Osteoblast (primary cell): Measurements from ENCODE around the gene SIN3A. TPM values are rescaled to one million over a fixed set of nuclear protein-coding genes. Genes with fewer than 3 reads are reported as not detected.

ENCODE experiments used
- DNase-seq: peaks from one replicate; pipeline ENCODE4 v3.0.0; 2011; ENCODE audit warnings: low spot score, mixed read lengths; ENCODE audit not compliant: insufficient read length; ENCODE audit errors: missing footprints
- H2AFZ ChIP-seq: 2 replicates; pipeline ENCODE4 v1.6.0; 2011; ENCODE audit warnings: mild to moderate bottlenecking, low read length
- H3K27ac ChIP-seq: 2 replicates; pipeline ENCODE4 v1.5.1; 2011; ENCODE audit warnings: mild to moderate bottlenecking, low read depth, low read length, moderate library complexity
- H3K27me3 ChIP-seq: 2 replicates; pipeline ENCODE4 v1.6.0; 2012; ENCODE audit warnings: mild to moderate bottlenecking, control low read depth, inconsistent platforms, low read length, moderate library complexity; ENCODE audit not compliant: insufficient read depth
- H3K36me3 ChIP-seq: 2 replicates; pipeline ENCODE4 v1.5.1; 2011; ENCODE audit warnings: mild to moderate bottlenecking, low read length, control low read depth, moderate library complexity; ENCODE audit not compliant: insufficient read depth
- H3K4me1 ChIP-seq: 2 replicates; pipeline ENCODE4 v1.5.1; 2011; ENCODE audit warnings: mild to moderate bottlenecking, low read length, control low read depth, moderate library complexity; ENCODE audit not compliant: insufficient read depth
- H3K4me2 ChIP-seq: 2 replicates; pipeline ENCODE4 v1.6.0; 2011; ENCODE audit warnings: mild to moderate bottlenecking, low read length; ENCODE audit not compliant: insufficient read depth
- H3K4me3 ChIP-seq: fragments of 200-600 bp; sonication (generic); 3 replicates; pipeline ENCODE4 v1.5.1; 2012; ENCODE audit warnings: mild to moderate bottlenecking, low read length, inconsistent platforms; ENCODE audit not compliant: insufficient read depth
- H3K79me2 ChIP-seq: 2 replicates; pipeline ENCODE4 v1.6.0; 2012; ENCODE audit warnings: mild to moderate bottlenecking, low read length, control low read depth, inconsistent platforms; ENCODE audit not compliant: insufficient read depth
- H3K9me3 ChIP-seq: 2 replicates; pipeline ENCODE4 v1.5.1; 2011; ENCODE audit warnings: low read depth, low read length, control low read depth
- H4K20me1 ChIP-seq: 2 replicates; pipeline ENCODE4 v1.6.0; 2012; ENCODE audit warnings: mild to moderate bottlenecking, low read length, control low read depth; ENCODE audit not compliant: insufficient read depth
- CTCF ChIP-seq: IDR thresholded peaks from 2 replicates; pipeline ENCODE4 v1.5.1; 2011; ENCODE audit warnings: mild to moderate bottlenecking, low read depth, low read length, moderate library complexity; ENCODE audit errors: extremely low read depth
- total RNA-seq: library from RNA; depleted of rRNA; stranded (reverse); fragments of >200 nt; gene quantifications from 2 replicates; pipeline ENCODE4 v1.2.3, GENCODE V29; 2012

Gene SIN3A
- total RNA-seq, 1 donor: 36.2 TPM

- Histone ChIP-seq H3K79me2 (no peaks in the 10 kb centered on the region), H3K27me3 (no peaks in the 10 kb centered on the region), H3K9me3 (no peaks in the 10 kb centered on the region), H3K36me3 (peaks cover 4% of the 10 kb centered on the region), H3K4me2 (no peak overlapping the region), H3K27ac (no peak overlapping the region), H4K20me1 (peaks cover 3% of the 10 kb centered on the region), H2AFZ (no peak overlapping the region), H3K4me1 (peaks cover 41% of the 10 kb centered on the region), H3K4me3 (no peak overlapping the region)
- no peak for DNase-seq
- TF ChIP-seq CTCF: no peak
These were observed 9.2 kb upstream of the SIN3A start for GRCh38 chr15:75460646-75461045.

- peaks cover 4% of the 10 kb centered on the region for H3K36me3 ChIP-seq
- H3K9me3 ChIP-seq: no peaks in the 10 kb centered on the region
- H3K4me3 ChIP-seq: no peak overlapping the region
- H3K4me2 ChIP-seq: no peak overlapping the region
- H4K20me1 ChIP-seq: peaks cover under 1% of the 10 kb centered on the region
- no peak overlapping the region for H2AFZ ChIP-seq
- H3K27me3 ChIP-seq: no peaks in the 10 kb centered on the region
- peak; percentile 43 for DNase-seq
- peaks cover 36% of the 10 kb centered on the region for H3K4me1 ChIP-seq
- TF ChIP-seq CTCF: no peak
- H3K79me2 ChIP-seq: no peaks in the 10 kb centered on the region
- H3K27ac ChIP-seq: no peak overlapping the region
These were observed 8.1 kb upstream of the SIN3A start for GRCh38 chr15:75459581-75459980.

GRCh38 chr15:75456710-75457109 lies 5.2 kb upstream of the SIN3A start:
- peak overlapping the region; percentile 93 for H3K4me3 ChIP-seq

GRCh38 chr15:75455982-75456531 lies 4.6 kb upstream of the SIN3A start:
- Histone ChIP-seq H2AFZ (peak overlapping the region; percentile 95), H4K20me1 (peaks cover 3% of the 10 kb centered on the region), H3K9me3 (no peaks in the 10 kb centered on the region), H3K4me1 (peaks cover 35% of the 10 kb centered on the region), H3K36me3 (peaks cover 4% of the 10 kb centered on the region), H3K79me2 (no peaks in the 10 kb centered on the region), H3K4me2 (peak overlapping the region; percentile 94), H3K27ac (peak overlapping the region; percentile 97), H3K27me3 (no peaks in the 10 kb centered on the region), H3K4me3 (peak overlapping the region; percentile 93)
- peak; percentile 84 for DNase-seq
- no peak for TF ChIP-seq CTCF

More at GRCh38 chr15:75456710-75457109, 5.2 kb upstream of the SIN3A start:
- Histone ChIP-seq H3K36me3 (peaks cover 4% of the 10 kb centered on the region), H3K27ac (peak overlapping the region; percentile 97), H2AFZ (no peak overlapping the region), H3K79me2 (no peaks in the 10 kb centered on the region), H3K4me2 (peak overlapping the region; percentile 94), H4K20me1 (peaks cover 3% of the 10 kb centered on the region), H3K9me3 (no peaks in the 10 kb centered on the region), H3K4me1 (peaks cover 41% of the 10 kb centered on the region), H3K27me3 (no peaks in the 10 kb centered on the region)
- no peak for TF ChIP-seq CTCF
- peak; percentile 31 for DNase-seq
